GM23338 (cell line): Measurements from ENCODE around the gene SRF.

Source experiments
- CREB1 ChIP-seq: fragments of 250-450 bp; sonication (Bioruptor Pico); IDR thresholded peaks from 2 replicates; pipeline ENCODE4 v1.5.0; 2020; ENCODE audit warnings: low read depth, mild to moderate bottlenecking, moderate library complexity
- CTCF ChIP-seq, 2 experiments: fragments of 200-600 bp in 1 of 2; sonication (generic) in 1 of 2; conservative IDR thresholded peaks; 2 replicates each; pipeline versions ENCODE4 v1.5.1 to v1.6.1; 2016 to 2017; ENCODE audit warnings: antibody characterized with exemption in 2 of 2, low read depth in 2 of 2, mild to moderate bottlenecking in 2 of 2, moderate library complexity in 1 of 2
- ETS1 ChIP-seq: IDR thresholded peaks from 2 replicates; pipeline ENCODE4 v1.6.1; 2016; ENCODE audit warnings: antibody characterized with exemption
- EZH2 ChIP-seq: fragments of 200-600 bp; sonication (generic); IDR thresholded peaks from one replicate; pipeline ENCODE4 v1.8.0; 2017; ENCODE audit warnings: antibody characterized with exemption, mild to moderate bottlenecking, low read depth; ENCODE audit not compliant: unreplicated experiment
- EZH2phosphoT487 ChIP-seq: fragments of 200-600 bp; sonication (generic); IDR thresholded peaks from one replicate; pipeline ENCODE4 v1.8.1; 2018; ENCODE audit warnings: antibody characterized with exemption; ENCODE audit not compliant: unreplicated experiment
- JUNB ChIP-seq: IDR thresholded peaks from one replicate; pipeline ENCODE4 v1.6.1; 2016; ENCODE audit warnings: antibody characterized with exemption; ENCODE audit not compliant: unreplicated experiment
- NANOG ChIP-seq: IDR thresholded peaks from 2 replicates; pipeline ENCODE4 v1.6.1; 2016; ENCODE audit warnings: antibody characterized with exemption, borderline replicate concordance
- POLR2AphosphoS5 ChIP-seq: IDR thresholded peaks from 2 replicates; pipeline ENCODE4 v1.6.1; 2016; ENCODE audit warnings: antibody characterized with exemption, low read depth
- REST ChIP-seq: IDR thresholded peaks from one replicate; pipeline ENCODE4 v1.6.1; 2018; ENCODE audit warnings: antibody characterized with exemption; ENCODE audit not compliant: unreplicated experiment
- STAT1 ChIP-seq: IDR thresholded peaks from one replicate; pipeline ENCODE4 v1.6.1; 2016; ENCODE audit warnings: antibody characterized with exemption; ENCODE audit not compliant: unreplicated experiment
- ZNF114 ChIP-seq: fragments of 250-450 bp; sonication (Bioruptor Pico); IDR thresholded peaks from 2 replicates; pipeline ENCODE4 v1.5.0; 2020; ENCODE audit warnings: mild to moderate bottlenecking, moderate library complexity

DNA sequence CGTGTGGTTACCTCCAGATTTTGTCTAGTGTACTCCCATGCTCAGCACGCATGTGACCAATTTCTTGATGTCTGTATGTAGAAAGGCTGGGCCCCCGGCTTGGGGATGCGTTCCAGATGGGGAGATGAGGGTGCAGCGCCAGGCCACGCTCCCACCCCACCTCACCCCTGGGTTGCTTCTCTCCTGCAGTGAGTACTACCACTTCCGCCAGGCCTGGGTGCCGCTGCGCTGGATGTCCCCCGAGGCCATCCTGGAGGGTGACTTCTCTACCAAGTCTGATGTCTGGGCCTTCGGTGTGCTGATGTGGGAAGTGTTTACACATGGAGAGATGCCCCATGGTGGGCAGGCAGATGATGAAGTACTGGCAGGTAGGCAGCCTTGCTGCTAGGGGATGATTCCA lies 11.5 kb upstream of the SRF start:
- TF ChIP-seq CTCF (conservative IDR thresholded peaks at IDR 0.05; ENCODE audit: low read depth in 2 of 2) (no peak), POLR2AphosphoS5 (no peak), NANOG (no peak), ZNF114 (no peak), EZH2 (no peak), EZH2phosphoT487 (no peak), REST (no peak), CREB1 (CRISPR knock-in tag) (no peak), STAT1 (no peak), JUNB (no peak), ETS1 (no peak)
